GM12875 (cell line): ENCODE results near the gene LRRTM4.

Source experiments
- H3K4me3 ChIP-seq: one replicate; pipeline ENCODE4 v1.5.1; 2011; ENCODE audit warnings: low read depth, low read length, control low read depth
- CTCF ChIP-seq: IDR thresholded peaks from 2 replicates; pipeline ENCODE4 v1.5.1; 2011; ENCODE audit warnings: low read depth, mild to moderate bottlenecking, control low read depth, inconsistent platforms, low read length, moderate library complexity, borderline replicate concordance; ENCODE audit not compliant: insufficient read depth

The LRRTM4 gene

DNA sequence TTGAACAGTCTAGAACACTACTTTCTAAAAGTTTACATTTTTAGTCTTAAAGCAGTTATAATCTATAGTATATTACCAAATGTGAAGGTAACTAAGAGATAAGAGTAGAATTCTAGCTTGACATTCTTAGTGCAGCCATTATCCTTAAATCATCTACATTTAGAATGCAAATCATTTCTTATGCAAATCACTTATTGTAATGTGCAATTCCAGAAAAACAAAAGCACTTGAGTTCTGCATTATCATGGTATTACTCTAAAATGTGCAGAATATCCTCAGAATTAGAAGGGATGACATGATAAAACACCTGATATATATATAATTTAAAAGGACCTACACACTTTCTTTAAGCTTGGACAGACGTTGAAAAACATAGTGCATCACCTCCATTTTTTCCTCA, 712 bp upstream of the LRRTM4 start:
- no peak overlapping the region for H3K4me3 ChIP-seq
- no peak for TF ChIP-seq CTCF

GRCh38 chr2:77521548-77521891, 656 bp downstream of the LRRTM4 start:
- H3K4me3 ChIP-seq: no peak overlapping the region
- no peak for TF ChIP-seq CTCF

GRCh38 chr2:77520641-77521547, 1.3 kb downstream of the LRRTM4 start:
- no peak for TF ChIP-seq CTCF

GRCh38 chr2:77519888-77520506, 2.2 kb downstream of the LRRTM4 start:
- no peak overlapping the region for H3K4me3 ChIP-seq

More at GRCh38 chr2:77520641-77521547, 1.3 kb downstream of the LRRTM4 start:
- no peak overlapping the region for H3K4me3 ChIP-seq

GRCh38 chr2:77519164-77519887, 2.9 kb downstream of the LRRTM4 start:
- H3K4me3 ChIP-seq: no peak overlapping the region
- no peak for TF ChIP-seq CTCF

More at GRCh38 chr2:77519888-77520506, 2.2 kb downstream of the LRRTM4 start:
- TF ChIP-seq CTCF: no peak

DNA sequence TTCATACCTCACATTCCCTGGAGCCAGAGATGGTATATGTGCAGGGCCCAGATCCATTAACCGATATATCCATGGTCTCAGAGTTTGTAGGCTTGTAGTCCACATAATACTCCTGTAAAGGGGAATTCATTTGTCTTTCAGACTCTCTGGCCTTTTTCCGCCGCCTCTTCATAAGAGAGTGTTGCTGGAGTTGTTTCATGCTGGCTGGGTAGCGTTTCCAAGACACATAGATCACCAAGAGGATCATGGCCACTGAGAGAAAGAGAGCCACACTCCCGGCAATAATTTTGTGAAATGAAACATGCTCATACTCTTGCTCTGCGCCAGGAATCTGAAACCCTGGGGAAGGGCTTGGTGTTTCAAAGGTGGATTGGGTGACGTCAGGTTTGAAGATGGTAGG, 3.9 kb downstream of the LRRTM4 start:
- H3K4me3 ChIP-seq: no peak overlapping the region
- no peak for TF ChIP-seq CTCF
